Body of pancreas (tissue), 4 donors: ENCODE measurements around the gene IMP4.

Experiments used
- POLR2A ChIP-seq, 3 donors: fragments of 450-650 bp; IDR thresholded peaks; one replicate each; pipeline ENCODE4 v1.6.1; 2016; ENCODE audit warnings: antibody characterized with exemption in 3 of 3, mild to moderate bottlenecking in 2 of 3
- TF ChIP-seq, protein P1 (sequence below), 7 experiments: fragments of 450-650 bp in 4 of 7; fragments of 200-600 bp in 3 of 7; sonication (generic) in 3 of 7; IDR thresholded peaks; one replicate each; pipeline ENCODE4 v1.5.1; 2016 to 2019; ENCODE audit warnings: antibody characterized with exemption in 7 of 7

DNA sequence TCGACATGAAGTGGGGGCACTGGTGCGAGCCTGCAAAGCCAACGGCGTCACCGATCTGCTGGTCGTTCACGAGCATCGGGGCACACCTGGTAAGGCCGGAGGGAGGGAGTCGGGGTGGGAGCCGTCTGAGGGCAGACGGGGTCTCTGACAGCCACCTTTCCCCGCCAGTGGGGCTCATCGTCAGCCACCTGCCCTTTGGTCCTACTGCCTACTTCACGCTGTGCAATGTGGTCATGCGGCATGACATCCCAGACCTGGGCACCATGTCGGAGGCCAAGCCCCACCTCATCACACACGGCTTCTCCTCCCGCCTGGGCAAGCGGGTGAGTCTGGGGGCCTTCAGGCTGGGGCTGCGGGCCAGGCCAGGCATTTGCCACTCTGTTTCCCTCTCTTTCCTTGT, 2.9 kb downstream of the IMP4 start:
- TF ChIP-seq, protein P1, sequence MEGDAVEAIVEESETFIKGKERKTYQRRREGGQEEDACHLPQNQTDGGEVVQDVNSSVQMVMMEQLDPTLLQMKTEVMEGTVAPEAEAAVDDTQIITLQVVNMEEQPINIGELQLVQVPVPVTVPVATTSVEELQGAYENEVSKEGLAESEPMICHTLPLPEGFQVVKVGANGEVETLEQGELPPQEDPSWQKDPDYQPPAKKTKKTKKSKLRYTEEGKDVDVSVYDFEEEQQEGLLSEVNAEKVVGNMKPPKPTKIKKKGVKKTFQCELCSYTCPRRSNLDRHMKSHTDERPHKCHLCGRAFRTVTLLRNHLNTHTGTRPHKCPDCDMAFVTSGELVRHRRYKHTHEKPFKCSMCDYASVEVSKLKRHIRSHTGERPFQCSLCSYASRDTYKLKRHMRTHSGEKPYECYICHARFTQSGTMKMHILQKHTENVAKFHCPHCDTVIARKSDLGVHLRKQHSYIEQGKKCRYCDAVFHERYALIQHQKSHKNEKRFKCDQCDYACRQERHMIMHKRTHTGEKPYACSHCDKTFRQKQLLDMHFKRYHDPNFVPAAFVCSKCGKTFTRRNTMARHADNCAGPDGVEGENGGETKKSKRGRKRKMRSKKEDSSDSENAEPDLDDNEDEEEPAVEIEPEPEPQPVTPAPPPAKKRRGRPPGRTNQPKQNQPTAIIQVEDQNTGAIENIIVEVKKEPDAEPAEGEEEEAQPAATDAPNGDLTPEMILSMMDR (IDR thresholded peaks at IDR 0.05), result no peak
- TF ChIP-seq POLR2A (IDR thresholded peaks at IDR 0.05), result no peak
